Measurements from ENCODE around the gene PCDHGA6.

The PCDHGA6 gene

DNA sequence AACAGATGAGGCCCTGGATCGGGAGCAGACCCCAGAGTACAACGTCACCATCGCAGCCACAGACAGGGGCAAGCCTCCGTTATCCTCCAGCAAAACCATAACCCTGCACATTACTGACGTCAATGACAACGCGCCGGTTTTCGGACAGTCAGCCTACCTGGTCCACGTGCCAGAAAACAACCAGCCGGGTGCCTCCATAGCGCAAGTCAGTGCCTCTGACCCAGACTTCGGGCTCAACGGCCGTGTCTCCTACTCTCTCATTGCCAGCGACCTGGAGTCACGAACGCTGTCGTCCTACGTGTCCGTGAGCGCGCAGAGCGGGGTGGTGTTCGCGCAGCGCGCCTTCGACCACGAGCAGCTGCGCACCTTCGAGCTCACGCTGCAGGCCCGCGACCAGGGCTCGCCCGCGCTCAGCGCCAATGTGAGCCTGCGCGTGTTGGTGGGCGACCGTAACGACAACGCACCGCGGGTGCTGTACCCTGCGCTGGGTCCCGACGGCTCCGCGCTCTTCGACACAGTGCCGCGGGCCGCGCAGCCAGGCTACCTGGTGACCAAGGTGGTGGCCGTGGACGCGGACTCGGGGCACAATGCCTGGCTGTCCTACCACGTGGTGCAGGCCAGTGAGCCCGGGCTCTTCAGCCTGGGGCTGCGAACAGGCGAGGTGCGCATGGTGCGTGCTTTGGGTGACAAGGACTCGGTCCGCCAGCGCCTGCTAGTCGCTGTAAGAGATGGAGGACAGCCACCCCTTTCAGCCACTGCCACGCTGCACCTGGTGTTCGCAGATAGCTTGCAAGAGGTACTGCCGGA lies 45.6 kb downstream of the PCDHGA6 start:
- DNase-seq (ENCODE audit: low spot score), result no peak

DNA sequence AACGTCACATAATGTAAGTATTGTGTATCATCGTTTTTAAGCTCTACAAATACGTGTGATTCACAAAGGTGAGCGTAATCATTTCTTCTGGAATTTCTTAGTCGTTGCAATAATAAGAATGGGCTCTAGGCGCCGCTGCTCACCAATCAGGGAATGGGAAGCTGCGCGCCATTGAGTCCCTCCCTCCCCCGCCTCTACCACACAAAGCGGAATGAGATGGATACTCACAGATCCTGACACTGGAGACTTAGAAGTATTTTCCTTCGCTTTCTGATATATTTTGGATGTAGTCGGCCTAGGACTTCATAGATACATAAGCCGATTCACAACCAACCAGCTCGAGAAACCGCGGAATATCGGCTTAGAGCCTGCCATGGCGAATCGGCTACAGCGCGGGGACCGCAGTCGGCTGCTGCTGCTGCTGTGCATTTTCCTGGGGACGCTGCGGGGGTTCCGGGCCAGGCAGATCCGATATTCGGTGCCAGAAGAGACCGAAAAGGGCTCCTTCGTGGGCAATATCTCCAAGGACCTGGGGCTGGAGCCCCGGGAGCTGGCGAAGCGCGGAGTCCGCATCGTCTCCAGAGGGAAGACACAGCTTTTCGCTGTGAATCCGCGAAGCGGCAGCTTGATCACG lies 47.3 kb downstream of the PCDHGA6 start, which contains the start of gene PCDHGA11:
TSS of gene PCDHGA11 (plus strand) at position 197 of the 634 bp plus-strand sequence. CDS start at position 374, 177 bp downstream.
- peak; percentile 50 for DNase-seq (ENCODE audit: low spot score)

DNA sequence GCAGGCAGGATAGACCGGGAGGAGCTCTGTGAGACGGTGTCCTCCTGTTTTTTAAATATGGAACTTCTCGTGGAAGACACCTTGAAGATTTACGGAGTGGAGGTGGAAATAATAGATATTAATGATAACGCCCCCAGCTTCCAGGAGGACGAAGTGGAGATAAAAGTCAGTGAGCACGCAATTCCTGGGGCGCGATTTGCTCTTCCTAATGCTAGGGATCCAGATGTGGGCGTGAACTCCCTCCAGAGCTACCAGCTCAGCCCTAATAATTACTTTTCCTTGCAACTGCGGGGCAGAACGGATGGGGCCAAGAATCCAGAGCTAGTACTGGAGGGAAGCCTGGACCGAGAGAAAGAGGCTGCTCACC lies 47.8 kb downstream of the PCDHGA6 start:
- DNase-seq (ENCODE audit: low spot score), result no peak

DNA sequence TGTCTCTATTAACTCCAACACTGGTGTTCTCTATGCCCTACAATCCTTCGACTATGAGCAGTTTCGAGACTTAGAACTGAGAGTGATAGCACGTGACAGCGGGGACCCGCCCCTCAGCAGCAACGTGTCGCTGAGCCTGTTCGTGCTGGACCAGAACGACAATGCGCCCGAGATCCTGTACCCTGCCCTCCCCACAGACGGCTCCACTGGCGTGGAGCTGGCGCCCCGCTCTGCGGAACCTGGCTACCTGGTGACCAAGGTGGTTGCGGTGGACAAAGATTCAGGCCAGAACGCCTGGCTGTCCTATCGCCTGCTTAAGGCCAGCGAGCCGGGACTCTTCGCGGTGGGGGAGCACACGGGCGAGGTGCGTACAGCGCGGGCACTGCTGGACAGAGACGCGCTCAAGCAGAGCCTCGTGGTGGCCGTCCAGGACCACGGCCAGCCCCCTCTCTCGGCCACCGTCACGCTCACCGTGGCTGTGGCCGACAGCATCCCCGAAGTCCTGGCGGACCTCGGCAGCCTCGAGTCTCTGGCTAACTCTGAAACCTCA lies 49.1 kb downstream of the PCDHGA6 start:
- DNase-seq (ENCODE audit: low spot score), result no peak

DNA sequence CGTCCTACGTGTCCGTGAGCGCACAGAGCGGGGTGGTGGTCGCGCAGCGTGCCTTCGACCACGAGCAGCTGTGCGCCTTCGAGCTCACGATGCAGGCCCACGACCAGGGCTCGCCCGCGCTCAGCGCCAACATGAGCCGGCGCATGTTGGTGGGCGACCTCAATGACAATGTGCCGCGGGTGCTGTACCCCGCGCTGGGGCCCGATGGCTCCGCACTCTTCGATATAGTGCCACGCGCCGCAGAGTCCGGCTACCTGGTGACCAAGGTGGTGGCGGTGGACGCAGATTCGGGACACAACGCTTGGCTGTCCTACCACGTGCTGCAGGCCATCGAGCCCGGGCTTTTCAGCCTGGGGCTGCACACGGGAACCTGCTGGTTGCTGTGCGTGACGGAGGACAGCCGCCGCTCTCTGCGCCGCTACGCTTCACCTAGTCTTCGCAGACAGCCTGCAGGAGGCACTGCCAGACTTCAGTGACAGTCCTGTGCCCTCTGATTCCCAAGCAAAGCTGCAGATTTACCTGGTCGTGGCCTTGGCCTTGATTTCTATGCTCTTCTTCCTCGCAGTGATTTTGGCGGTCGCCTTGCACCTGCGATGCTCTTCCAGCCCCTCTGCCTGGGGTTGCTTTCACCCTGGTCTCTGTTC lies 54.2 kb downstream of the PCDHGA6 start:
- DNase-seq (ENCODE audit: low spot score), result no peak

Measured in NAMALWA (cell line).